ENCODE data around the gene GLP2R. TPM values are rescaled to one million over a fixed set of nuclear protein-coding genes. Genes with fewer than 3 reads are reported as not detected.
A peak's percentile ranks its signal among the peaks of the same experiment; 100 is the strongest.

GLP2R gene
- total RNA-seq, 1 experiment from 2014 or later: 0.22 TPM

DNA sequence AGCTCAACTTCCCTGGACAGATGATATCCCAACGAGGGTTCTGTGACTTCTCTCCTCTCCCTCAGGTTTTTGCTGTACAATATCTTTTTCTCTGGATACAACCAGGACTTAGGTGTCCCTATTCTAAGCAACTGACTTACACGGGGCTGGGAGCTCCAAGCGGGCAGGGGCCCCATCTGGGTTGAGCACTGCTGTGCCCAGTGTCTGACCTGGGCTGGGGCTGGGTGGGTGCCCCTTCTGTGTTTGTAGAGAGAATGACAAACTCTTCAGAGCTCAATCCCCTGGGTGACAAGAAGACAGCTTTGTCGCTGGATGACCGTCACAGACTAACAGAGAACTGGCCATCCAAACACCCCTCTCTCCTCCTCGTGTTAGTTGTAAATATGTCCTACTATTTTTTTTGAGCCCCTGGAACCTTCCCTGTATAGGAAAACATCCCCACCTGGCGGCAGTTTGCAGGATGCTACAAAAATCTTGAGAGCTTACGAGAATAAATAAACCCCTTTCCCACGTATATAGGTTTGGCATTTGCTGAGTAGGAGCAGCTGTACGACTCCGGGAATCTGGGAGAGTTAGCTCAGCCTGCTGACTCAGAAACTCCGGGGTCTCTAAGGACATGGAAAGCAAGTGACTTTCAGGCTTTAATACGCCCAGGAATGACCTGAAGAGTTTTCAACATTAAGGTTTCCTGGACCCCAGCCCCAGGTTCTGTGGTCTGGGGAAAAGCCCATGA is 103.0 kb downstream of the GLP2R start:
- intact Hi-C loops (cut with micrococcal nuclease): loop anchor here (1.0 to 10.0 kb wide), 2 partner anchors 199 to 686 kb away; no protein-coding TSS in a partner anchor
- H3K4me1 ChIP-seq (ENCODE audit: insufficient read depth, low read length): no peaks in the 10 kb centered on the region; the same call in 1 of the 2 replicates
- H3K9me3 ChIP-seq (ENCODE audit: low read length): no peaks in the 10 kb centered on the region
- peak overlapping the region; percentile 59; the same call in 1 of the 2 replicates for H2AFZ ChIP-seq (ENCODE audit: low read length)
- H3K9me2 ChIP-seq (replicated peaks; ENCODE audit: low read length): no peaks in the 10 kb centered on the region
- H3K9ac ChIP-seq (ENCODE audit: low read length): no peak overlapping the region
- ATAC-seq (peak; percentile 78), DNase-seq (peak; percentile 82)
- H3K36me3 ChIP-seq (ENCODE audit: low read depth, low read length): no peaks in the 10 kb centered on the region
- peaks cover 16% of the 10 kb centered on the region; the same call in 1 of the 2 replicates for H3K27me3 ChIP-seq (ENCODE audit: low read length)
- H3K79me2 ChIP-seq (ENCODE audit: low read length): no peaks in the 10 kb centered on the region
- H3K4me2 ChIP-seq (ENCODE audit: low read length): peak overlapping the region; percentile 54
- H4K20me1 ChIP-seq (ENCODE audit: low read length): no peaks in the 10 kb centered on the region
- TF ChIP-seq, protein P1, sequence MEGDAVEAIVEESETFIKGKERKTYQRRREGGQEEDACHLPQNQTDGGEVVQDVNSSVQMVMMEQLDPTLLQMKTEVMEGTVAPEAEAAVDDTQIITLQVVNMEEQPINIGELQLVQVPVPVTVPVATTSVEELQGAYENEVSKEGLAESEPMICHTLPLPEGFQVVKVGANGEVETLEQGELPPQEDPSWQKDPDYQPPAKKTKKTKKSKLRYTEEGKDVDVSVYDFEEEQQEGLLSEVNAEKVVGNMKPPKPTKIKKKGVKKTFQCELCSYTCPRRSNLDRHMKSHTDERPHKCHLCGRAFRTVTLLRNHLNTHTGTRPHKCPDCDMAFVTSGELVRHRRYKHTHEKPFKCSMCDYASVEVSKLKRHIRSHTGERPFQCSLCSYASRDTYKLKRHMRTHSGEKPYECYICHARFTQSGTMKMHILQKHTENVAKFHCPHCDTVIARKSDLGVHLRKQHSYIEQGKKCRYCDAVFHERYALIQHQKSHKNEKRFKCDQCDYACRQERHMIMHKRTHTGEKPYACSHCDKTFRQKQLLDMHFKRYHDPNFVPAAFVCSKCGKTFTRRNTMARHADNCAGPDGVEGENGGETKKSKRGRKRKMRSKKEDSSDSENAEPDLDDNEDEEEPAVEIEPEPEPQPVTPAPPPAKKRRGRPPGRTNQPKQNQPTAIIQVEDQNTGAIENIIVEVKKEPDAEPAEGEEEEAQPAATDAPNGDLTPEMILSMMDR (conservative IDR thresholded peaks at IDR 0.05; ENCODE audit: low read depth, low read length): peak; percentile 73
- TF ChIP-seq EZH2 (IDR thresholded peaks at IDR 0.05; ENCODE audit: low read length, unreplicated experiment) (no peak), EZH2phosphoT487 (IDR thresholded peaks at IDR 0.05; ENCODE audit: borderline replicate concordance, low read length) (no peak)
- no peak overlapping the region for H3K4me3 ChIP-seq (ENCODE audit: low read length)
- POLR2A ChIA-PET (ENCODE audit: unreplicated experiment): interaction anchor here (0.5 kb wide), 1 partner anchor 19 kb away, joined by 4 read pairs; no protein-coding TSS in a partner anchor
- BruUV-seq (replicated peaks): no TSS peak
- no peak overlapping the region for H3K27ac ChIP-seq (ENCODE audit: low read length)
- H3F3A ChIP-seq (ENCODE audit: low read length, unreplicated experiment): no peaks in the 10 kb centered on the region
- CTCF ChIA-PET: interaction anchor here (0.5 to 1.0 kb wide), 3 partner anchors 24 to 304 kb away, joined by 3 to 4 read pairs (median 3); partner anchors contain the start of gene RCVRN

DNA sequence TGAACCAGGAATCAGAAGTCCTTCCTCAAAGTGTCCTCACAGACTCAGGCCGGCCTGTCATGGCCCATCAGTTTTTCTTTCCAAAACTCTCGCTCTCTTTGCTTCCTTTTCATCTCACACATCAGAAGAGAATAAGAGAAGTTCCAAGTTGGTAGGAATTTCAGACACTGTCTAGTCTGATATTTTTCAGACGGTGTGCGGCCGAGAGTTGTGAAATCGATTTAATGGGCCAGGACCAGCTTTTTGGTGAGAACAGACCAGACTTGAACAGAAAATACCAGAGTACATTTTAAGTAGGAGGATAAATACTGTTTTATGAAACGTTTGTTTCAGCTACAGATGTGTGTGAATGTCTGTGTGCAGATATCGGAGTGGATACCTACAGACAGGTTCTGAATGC is 104.1 kb downstream of the GLP2R start:
- DNase-seq (no peak), ATAC-seq (no peak)
- no TSS peak for BruUV-seq (replicated peaks)
- no peak overlapping the region for H3K4me2 ChIP-seq (ENCODE audit: low read length)
- no peaks in the 10 kb centered on the region for H3F3A ChIP-seq (ENCODE audit: low read length, unreplicated experiment)
- no peak overlapping the region for H3K27ac ChIP-seq (ENCODE audit: low read length)
- peaks cover 16% of the 10 kb centered on the region; the same call in 1 of the 2 replicates for H3K27me3 ChIP-seq (ENCODE audit: low read length)
- no peak overlapping the region for H3K4me3 ChIP-seq (ENCODE audit: low read length)
- H2AFZ ChIP-seq (ENCODE audit: low read length): no peak overlapping the region
- no peaks in the 10 kb centered on the region for H3K9me2 ChIP-seq (replicated peaks; ENCODE audit: low read length)
- H3K36me3 ChIP-seq (ENCODE audit: low read depth, low read length): no peaks in the 10 kb centered on the region
- H3K79me2 ChIP-seq (ENCODE audit: low read length): no peaks in the 10 kb centered on the region
- no peaks in the 10 kb centered on the region for H3K9me3 ChIP-seq (ENCODE audit: low read length)
- H3K4me1 ChIP-seq (ENCODE audit: insufficient read depth, low read length): no peaks in the 10 kb centered on the region; the same call in 1 of the 2 replicates
- intact Hi-C loops (cut with micrococcal nuclease): loop anchor here (1.0 to 10.0 kb wide), 2 partner anchors 201 to 685 kb away; no protein-coding TSS in a partner anchor
- ChIA-PET CTCF (interaction anchor here (0.6 kb wide), 1 partner anchor 985 kb away, joined by 3 read pairs; no protein-coding TSS in a partner anchor), POLR2A (ENCODE audit: unreplicated experiment) (no interaction called here)
- TF ChIP-seq, protein P1 (conservative IDR thresholded peaks at IDR 0.05; ENCODE audit: low read depth, low read length): no peak
- no peak for TF ChIP-seq EZH2 (IDR thresholded peaks at IDR 0.05; ENCODE audit: low read length, unreplicated experiment)
- TF ChIP-seq EZH2phosphoT487 (IDR thresholded peaks at IDR 0.05; ENCODE audit: borderline replicate concordance, low read length): no peak
- no peak overlapping the region for H3K9ac ChIP-seq (ENCODE audit: low read length)
- H4K20me1 ChIP-seq (ENCODE audit: low read length): no peaks in the 10 kb centered on the region

Data from PC-3 (cell line).